Prostate gland (tissue), 2 donors: ENCODE data around the gene SRM.
"Not testable (repeated sequence)": the region's sequence is repeated elsewhere in the genome, so short reads cannot be mapped to it uniquely, and the experiment has no call there.

Experiments used
- CTCF ChIP-seq, 4 experiments: fragments of 200-600 bp in 2 of 4; fragments of 450-650 bp in 2 of 4; sonication (generic) in 2 of 4; IDR thresholded peaks; 1 replicate in 3 of 4; 2 replicates in 1 of 4; pipeline ENCODE4 v1.5.1; 2016 to 2019; ENCODE audit warnings: antibody characterized with exemption in 4 of 4, mild to moderate bottlenecking in 2 of 4, moderate library complexity in 2 of 4
- POLR2A ChIP-seq: fragments of 450-650 bp; IDR thresholded peaks from one replicate; pipeline ENCODE4 v1.6.1; 2016; ENCODE audit warnings: antibody characterized with exemption, mild to moderate bottlenecking

GRCh38 chr1:11083784-11084183 is 24.0 kb upstream of the SRM start:
- TF ChIP-seq CTCF (IDR thresholded peaks at IDR 0.05); POLR2A: not testable (repeated sequence)
